ENCODE results near the gene STK24. TPM values are rescaled to one million over a fixed set of nuclear protein-coding genes. Genes with fewer than 3 reads are reported as not detected.

Gene STK24
- total RNA-seq, 4 donors from 2014 or later: 28.7 to 68.4 (median 49.4) TPM

DNA sequence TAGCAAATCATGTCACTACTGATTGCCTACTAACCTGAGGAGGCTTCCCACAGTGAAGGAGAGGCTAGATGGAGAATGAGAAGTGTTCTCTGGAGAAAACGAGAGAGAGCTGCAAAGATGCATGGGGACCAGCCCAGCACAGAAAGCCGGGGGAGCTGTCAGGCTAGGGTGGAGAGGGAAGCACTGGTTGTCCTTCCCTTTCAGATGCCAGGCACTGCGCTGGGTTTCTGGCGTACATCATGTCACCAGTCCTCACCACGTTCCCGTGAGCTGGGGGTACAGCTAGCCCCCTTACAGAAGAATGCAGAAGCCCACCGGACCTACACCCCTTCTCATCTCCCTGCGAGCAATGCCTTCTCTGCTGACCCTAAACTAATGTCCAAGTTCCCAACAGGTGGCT is 86.0 kb downstream of the STK24 start:
- TF ChIP-seq, protein P1, sequence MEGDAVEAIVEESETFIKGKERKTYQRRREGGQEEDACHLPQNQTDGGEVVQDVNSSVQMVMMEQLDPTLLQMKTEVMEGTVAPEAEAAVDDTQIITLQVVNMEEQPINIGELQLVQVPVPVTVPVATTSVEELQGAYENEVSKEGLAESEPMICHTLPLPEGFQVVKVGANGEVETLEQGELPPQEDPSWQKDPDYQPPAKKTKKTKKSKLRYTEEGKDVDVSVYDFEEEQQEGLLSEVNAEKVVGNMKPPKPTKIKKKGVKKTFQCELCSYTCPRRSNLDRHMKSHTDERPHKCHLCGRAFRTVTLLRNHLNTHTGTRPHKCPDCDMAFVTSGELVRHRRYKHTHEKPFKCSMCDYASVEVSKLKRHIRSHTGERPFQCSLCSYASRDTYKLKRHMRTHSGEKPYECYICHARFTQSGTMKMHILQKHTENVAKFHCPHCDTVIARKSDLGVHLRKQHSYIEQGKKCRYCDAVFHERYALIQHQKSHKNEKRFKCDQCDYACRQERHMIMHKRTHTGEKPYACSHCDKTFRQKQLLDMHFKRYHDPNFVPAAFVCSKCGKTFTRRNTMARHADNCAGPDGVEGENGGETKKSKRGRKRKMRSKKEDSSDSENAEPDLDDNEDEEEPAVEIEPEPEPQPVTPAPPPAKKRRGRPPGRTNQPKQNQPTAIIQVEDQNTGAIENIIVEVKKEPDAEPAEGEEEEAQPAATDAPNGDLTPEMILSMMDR (IDR thresholded peaks at IDR 0.05 in 4 of 5, conservative IDR thresholded peaks at IDR 0.05 in 1 of 5): no peak
- no peak for TF ChIP-seq POLR2A (IDR thresholded peaks at IDR 0.05)
- intact Hi-C loops (cut with DNase I; ENCODE audit: low total_unique reads): no loop called here
- Histone ChIP-seq H3K27me3 (no peaks in the 10 kb centered on the region), H3K27ac (no peak overlapping the region), H3K4me3 (no peak overlapping the region), H3K36me3 (no peaks in the 10 kb centered on the region), H3K9me3 (no peaks in the 10 kb centered on the region), H3K4me1 (peaks cover 51 to 59% of the 10 kb centered on the region in 2 donors)
- no peak for DNase-seq
- in situ Hi-C loops (cut with MboI; ENCODE audit: low sequenced_read_pairs in 4 of 4): no loop called here
- ATAC-seq: no peak

DNA sequence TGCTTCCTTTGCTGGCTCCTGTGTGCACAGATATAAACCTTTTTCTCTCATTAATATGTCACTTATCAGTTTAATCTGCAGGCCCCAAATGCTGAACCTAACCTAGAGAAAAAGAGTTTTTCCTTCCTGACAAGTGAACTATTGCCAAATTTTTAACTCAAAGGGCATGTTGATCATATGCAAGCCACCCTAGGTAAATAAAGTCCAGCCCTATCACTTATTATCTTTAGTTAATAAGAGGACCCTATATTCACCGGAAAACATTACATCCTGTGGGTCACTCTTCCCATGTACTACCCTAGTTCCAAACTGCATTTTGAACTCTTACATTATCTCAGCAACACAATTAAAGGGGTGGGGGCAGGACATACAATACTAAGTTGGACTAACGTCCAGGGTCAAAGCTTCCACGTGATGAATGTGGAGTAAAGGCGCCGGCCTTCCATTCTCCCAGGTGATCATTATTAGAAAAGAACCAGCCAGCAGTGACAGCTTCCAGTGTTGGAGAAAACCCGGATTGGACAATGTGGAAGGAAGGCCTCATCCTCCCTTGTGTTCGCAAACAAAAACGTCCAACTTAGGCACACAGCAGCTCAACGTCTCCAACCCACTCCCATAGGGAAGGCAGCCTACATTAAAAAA is 86.6 kb downstream of the STK24 start:
- Histone ChIP-seq H3K27ac (no peak overlapping the region), H3K27me3 (no peaks in the 10 kb centered on the region), H3K4me3 (no peak overlapping the region), H3K4me1 (peaks cover 52 to 59% of the 10 kb centered on the region in 2 donors), H3K36me3 (no peaks in the 10 kb centered on the region), H3K9me3 (no peaks in the 10 kb centered on the region)
- intact Hi-C loops (cut with DNase I; ENCODE audit: low total_unique reads): no loop called here
- ATAC-seq: no peak
- TF ChIP-seq POLR2A (IDR thresholded peaks at IDR 0.05): no peak
- TF ChIP-seq, protein P1 (IDR thresholded peaks at IDR 0.05 in 4 of 5, conservative IDR thresholded peaks at IDR 0.05 in 1 of 5): no peak
- in situ Hi-C loops (cut with MboI; ENCODE audit: low sequenced_read_pairs in 4 of 4): no loop called here
- no peak for DNase-seq

DNA sequence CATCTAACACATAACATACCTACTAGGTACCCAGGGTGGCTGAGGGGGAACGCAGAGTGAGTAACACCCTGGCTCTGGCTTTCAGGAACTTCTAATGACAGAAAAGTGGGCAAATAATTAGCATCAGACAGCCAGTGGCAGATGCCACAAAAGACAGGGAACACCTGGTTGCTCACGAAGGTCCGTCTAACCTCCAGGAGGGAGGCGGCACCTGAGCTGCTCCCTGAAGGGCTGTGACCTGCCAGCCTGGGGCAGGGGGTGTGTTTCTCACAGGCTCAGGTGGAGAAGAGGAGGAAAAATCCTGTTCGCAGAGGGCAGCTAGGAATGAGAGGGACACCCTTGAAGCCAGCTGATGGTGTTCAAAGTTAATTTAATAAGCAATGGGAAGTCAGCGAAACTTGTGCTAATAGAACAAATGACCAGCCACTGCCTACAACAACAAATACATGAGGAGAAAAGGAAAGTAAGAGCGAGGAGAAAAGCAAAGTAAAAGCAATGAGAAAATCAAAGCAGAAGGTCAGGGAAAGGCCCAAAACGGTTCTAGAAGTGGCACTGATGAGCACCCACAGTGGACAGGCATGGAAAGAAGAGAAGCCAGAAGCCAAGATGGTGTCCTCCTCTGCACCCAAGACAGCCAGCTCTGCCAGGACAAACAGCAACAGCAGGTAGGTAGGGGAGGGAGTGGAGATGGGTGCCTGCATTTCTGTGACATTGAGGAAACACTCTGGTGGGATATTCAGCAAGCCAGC is 87.3 kb downstream of the STK24 start:
- Histone ChIP-seq H3K9me3 (no peaks in the 10 kb centered on the region), H3K36me3 (no peaks in the 10 kb centered on the region), H3K27ac (no peak overlapping the region), H3K4me1 (peaks cover 53 to 59% of the 10 kb centered on the region in 2 donors), H3K27me3 (no peaks in the 10 kb centered on the region), H3K4me3 (no peak overlapping the region)
- no peak for DNase-seq
- TF ChIP-seq, protein P1 (IDR thresholded peaks at IDR 0.05 in 4 of 5, conservative IDR thresholded peaks at IDR 0.05 in 1 of 5): no peak
- no peak for TF ChIP-seq POLR2A (IDR thresholded peaks at IDR 0.05)
- in situ Hi-C loops (cut with MboI; ENCODE audit: low sequenced_read_pairs in 4 of 4): loop anchor here in 2 of 4 donors (10.0 kb wide), 1 partner anchor 85 kb away; the partner anchor contains the start of gene STK24 (in 2 of the 2)
- no peak for ATAC-seq
- intact Hi-C loops (cut with DNase I; ENCODE audit: low total_unique reads): no loop called here

DNA sequence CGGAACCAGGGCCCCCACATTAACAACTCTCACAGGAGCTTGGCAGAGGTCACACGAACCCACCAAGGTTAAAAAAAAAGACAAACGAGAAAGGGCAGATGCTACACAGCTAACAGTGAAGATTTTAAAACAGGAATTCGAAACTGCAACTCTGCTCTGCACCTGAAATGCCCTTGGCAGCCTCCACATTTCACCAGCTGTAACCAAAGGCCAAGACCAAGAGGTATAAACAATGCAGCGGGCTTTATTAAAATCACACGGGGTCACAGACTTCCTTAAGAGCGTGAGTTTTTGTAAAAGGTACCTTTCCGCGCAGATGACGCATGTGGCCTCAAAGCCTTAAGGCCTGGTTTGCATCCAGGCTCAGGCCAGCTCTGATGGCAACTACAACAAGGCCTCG is 88.2 kb downstream of the STK24 start:
- DNase-seq: no peak
- in situ Hi-C loops (cut with MboI; ENCODE audit: low sequenced_read_pairs in 4 of 4): loop anchor here in 2 of 4 donors (10.0 kb wide), 1 partner anchor 86 kb away; the partner anchor contains the start of gene STK24 (in 2 of the 2)
- Histone ChIP-seq H3K27ac (no peak overlapping the region), H3K4me1 (peaks cover 60 to 67% of the 10 kb centered on the region in 2 donors), H3K36me3 (no peaks in the 10 kb centered on the region), H3K4me3 (no peak overlapping the region), H3K9me3 (no peaks in the 10 kb centered on the region), H3K27me3 (no peaks in the 10 kb centered on the region)
- TF ChIP-seq POLR2A (IDR thresholded peaks at IDR 0.05): no peak
- TF ChIP-seq, protein P1 (IDR thresholded peaks at IDR 0.05 in 4 of 5, conservative IDR thresholded peaks at IDR 0.05 in 1 of 5): no peak
- intact Hi-C loops (cut with DNase I; ENCODE audit: low total_unique reads): no loop called here
- ATAC-seq: no peak

Data from gastrocnemius medialis (tissue), 4 donors.